HepG2 (cell line): ENCODE measurements around the gene LSM10. TPM values are rescaled to one million over a fixed set of nuclear protein-coding genes. Genes with fewer than 3 reads are reported as not detected.

Experiments
- ATRX ChIP-seq: sonication (generic); formaldehyde crosslinking; IDR thresholded peaks from 2 replicates; pipeline ENCODE4 v1.4.0; 2020; ENCODE audit warnings: missing genetic modification reagents, borderline replicate concordance
- GTF2F1 ChIP-seq: fragments of 150-350 bp; IDR thresholded peaks from 2 replicates; pipeline ENCODE4 v1.6.1; 2014; ENCODE audit warnings: low read length
- HIVEP1 ChIP-seq: sonication (generic); formaldehyde crosslinking; IDR thresholded peaks from 2 replicates; pipeline ENCODE4 v1.4.0; 2020; ENCODE audit warnings: mild to moderate bottlenecking, missing genetic modification reagents
- HNRNPL ChIP-seq: fragments of 200-400 bp; formaldehyde crosslinking; IDR thresholded peaks from 2 replicates; pipeline ENCODE4 v1.6.1; 2017; ENCODE audit warnings: mild to moderate bottlenecking, low read depth, low read length
- HOXA7 ChIP-seq: sonication (generic); formaldehyde crosslinking; IDR thresholded peaks from 2 replicates; pipeline ENCODE4 v1.8.1; 2022; ENCODE audit warnings: mild to moderate bottlenecking, missing genetic modification reagents, moderate library complexity
- IKZF1 ChIP-seq: fragments of 450-650 bp; IDR thresholded peaks from 2 replicates; pipeline ENCODE4 v1.7.1; 2016
- JARID2 ChIP-seq: sonication (generic); formaldehyde crosslinking; IDR thresholded peaks from 2 replicates; pipeline ENCODE4 v1.8.1; 2023; ENCODE audit warnings: missing genetic modification reagents, inconsistent platforms; ENCODE audit not compliant: insufficient replicate concordance
- KDM4B ChIP-seq: sonication (generic); formaldehyde crosslinking; IDR thresholded peaks from 2 replicates; pipeline ENCODE4 v1.4.0; 2020; ENCODE audit warnings: missing genetic modification reagents
- KLF11 ChIP-seq: IDR thresholded peaks from 2 replicates; pipeline ENCODE4 v1.6.1; 2016; ENCODE audit warnings: missing compliant biosample characterization
- NR3C1 ChIP-seq: sonication (generic); formaldehyde crosslinking; IDR thresholded peaks from 2 replicates; pipeline ENCODE4 v1.4.0; 2020; ENCODE audit warnings: missing genetic modification reagents
- SAFB2 ChIP-seq: sonication (generic); formaldehyde crosslinking; IDR thresholded peaks from 2 replicates; pipeline ENCODE4 v1.5.1; 2020; ENCODE audit warnings: missing genetic modification reagents, low read depth, mild to moderate bottlenecking, borderline replicate concordance
- TFE3 ChIP-seq: IDR thresholded peaks from 2 replicates; pipeline ENCODE4 v1.6.1; 2016
- XBP1 ChIP-seq: sonication (generic); formaldehyde crosslinking; IDR thresholded peaks from 2 replicates; pipeline ENCODE4 v1.5.0; 2020; ENCODE audit warnings: missing genetic modification reagents
- ZBTB39 ChIP-seq: sonication (generic); formaldehyde crosslinking; IDR thresholded peaks from 2 replicates; pipeline ENCODE4 v1.5.0; 2020; ENCODE audit warnings: missing genetic modification reagents
- ZBTB7A ChIP-seq: sonication (generic); formaldehyde crosslinking; IDR thresholded peaks from 2 replicates; pipeline ENCODE4 v1.8.0; 2022; ENCODE audit warnings: mild to moderate bottlenecking, missing genetic modification reagents
- ZFP62 ChIP-seq: sonication (generic); formaldehyde crosslinking; IDR thresholded peaks from 2 replicates; pipeline ENCODE4 v1.4.0; 2020; ENCODE audit warnings: missing genetic modification reagents
- ZNF17 ChIP-seq: sonication (generic); formaldehyde crosslinking; IDR thresholded peaks from 2 replicates; pipeline ENCODE4 v1.5.0; 2020; ENCODE audit warnings: mild to moderate bottlenecking, missing genetic modification reagents
- ZNF20 ChIP-seq: sonication (generic); formaldehyde crosslinking; IDR thresholded peaks from 2 replicates; pipeline ENCODE4 v1.4.0; 2020; ENCODE audit warnings: mild to moderate bottlenecking, moderate library complexity, missing genetic modification reagents
- ZNF280D ChIP-seq: sonication (generic); formaldehyde crosslinking; IDR thresholded peaks from 2 replicates; pipeline ENCODE4 v1.5.1; 2020; ENCODE audit warnings: mild to moderate bottlenecking, missing genetic modification reagents
- ZNF530 ChIP-seq: sonication (generic); formaldehyde crosslinking; IDR thresholded peaks from 2 replicates; pipeline ENCODE4 v1.5.0; 2020; ENCODE audit warnings: low read depth, mild to moderate bottlenecking, missing genetic modification reagents
- ZNF570 ChIP-seq: sonication (generic); formaldehyde crosslinking; IDR thresholded peaks from 2 replicates; pipeline ENCODE4 v1.4.0; 2020; ENCODE audit warnings: mild to moderate bottlenecking, missing genetic modification reagents, borderline replicate concordance
- polyA plus RNA-seq, 8 experiments: library from polyadenylated mRNA; depleted of rRNA in 3 of 8; stranded (reverse) in 7 of 8; unstranded in 1 of 8; fragments of >200 nt; fragmentation: Illumina TruSeq in 4 of 8; extraction: Trizol in 4 of 8; gene quantifications; 2 replicates each; pipeline versions ENCODE4 v1.2.1 to v1.2.3, GENCODE V29; 2011 to 2016; ENCODE audit warnings: low read depth in 4 of 8, missing spikeins in 1 of 8, mixed read lengths in 1 of 8; ENCODE audit not compliant: insufficient read depth in 1 of 8
- total RNA-seq, 5 experiments: library from RNA; depleted of rRNA; stranded (reverse); fragments of >200 nt; fragmentation: Illumina TruSeq; extraction: Trizol; gene quantifications; 2 replicates each; pipeline ENCODE4 v1.2.3, GENCODE V29; 2016; ENCODE audit warnings: low read depth in 1 of 5

Gene LSM10
- total and polyA plus RNA-seq, 2 of the 13 experiments (the other 11 are each of a cell fraction or from before 2014, with no cell fraction given): 14.0 to 52.0 TPM

GRCh38 chr1:36386265-36387140 is 11.2 kb downstream of the LSM10 start (continued):
- peak; percentile 65; the same call in 1 of the 2 replicates for TF ChIP-seq GTF2F1
- no peak for TF ChIP-seq ATRX
- 0 out of 2 replicates have a peak, but pooled peaks have one; percentile 40 for TF ChIP-seq ZNF570 (CRISPR knock-in tag)
- TF ChIP-seq ZBTB7A (CRISPR knock-in tag): no peak
- TF ChIP-seq ZBTB39 (CRISPR knock-in tag): no peak
- no peak for TF ChIP-seq ZFP62 (CRISPR knock-in tag)
- TF ChIP-seq KDM4B (CRISPR knock-in tag): no peak
- TF ChIP-seq ZNF17 (CRISPR knock-in tag): no peak
- no peak for TF ChIP-seq XBP1 (CRISPR knock-in tag)
- TF ChIP-seq JARID2: no peak
- TF ChIP-seq IKZF1: no peak
- no peak for TF ChIP-seq NR3C1 (CRISPR knock-in tag)
- TF ChIP-seq SAFB2 (CRISPR knock-in tag): no peak
- 0 out of 2 replicates have a peak, but pooled peaks have one; percentile 39 for TF ChIP-seq HNRNPL
- no peak for TF ChIP-seq HOXA7 (CRISPR knock-in tag)
- peak; percentile 57; the same call in 1 of the 2 replicates for TF ChIP-seq HIVEP1 (CRISPR knock-in tag)
- TF ChIP-seq ZNF20: no peak
- peak; percentile 82; the same call in 1 of the 2 replicates for TF ChIP-seq ZNF280D (CRISPR knock-in tag)
- no peak for TF ChIP-seq ZNF530
- TF ChIP-seq KLF11 (CRISPR knock-in tag): peak; percentile 42; the same call in 1 of the 2 replicates
- 0 out of 2 replicates have a peak, but pooled peaks have one; percentile 10 for TF ChIP-seq TFE3 (CRISPR knock-in tag)
